Eye (tissue), 1 donor: Measurements from ENCODE around the gene LUM.

ENCODE experiments used
- DNase-seq: peaks from one replicate; pipeline ENCODE4 v3.0.0-alpha.2; 2015

Gene LUM

GRCh38 chr12:91072931-91073330 is 38.4 kb downstream of the LUM start:
- DNase-seq = no peak

- DNase-seq = no peak
Observed at GRCh38 chr12:91070936-91071335, 40.4 kb downstream of the LUM start.

- DNase-seq = no peak
Observed at GRCh38 chr12:91065396-91065795, 45.9 kb downstream of the LUM start.

- DNase-seq = no peak
Observed at GRCh38 chr12:91064640-91065039, 46.7 kb downstream of the LUM start.

GRCh38 chr12:91061091-91061490 is 50.2 kb downstream of the LUM start:
- DNase-seq = no peak

GRCh38 chr12:91059211-91059610 is 52.1 kb downstream of the LUM start:
- DNase-seq = no peak

GRCh38 chr12:91058786-91059185 is 52.5 kb downstream of the LUM start:
- DNase-seq = no peak

GRCh38 chr12:91057368-91058165 is 53.7 kb downstream of the LUM start, which contains the start of gene KERA:
Gene KERA, minus strand, starts transcription at chr12:91058024. Its CDS starts 1,743 bp downstream, at chr12:91056281.
- no peak for DNase-seq

- DNase-seq = no peak
Observed at GRCh38 chr12:91056488-91056887, 54.8 kb downstream of the LUM start.

GRCh38 chr12:91055976-91056375 is 55.3 kb downstream of the LUM start:
- DNase-seq = no peak

- peak; percentile 84 for DNase-seq
Observed at GRCh38 chr12:91053951-91054715, 57.2 kb downstream of the LUM start.
